Activated naive CD8-positive, alpha-beta T cell treated with anti-CD3 and anti-CD28 coated beads, Interleukin-2, amount 10 ng/mL, durations not matched to agents 7 days and 5 days (primary cell): ENCODE results near the gene PRND. TPM values are rescaled to one million over a fixed set of nuclear protein-coding genes. Genes with fewer than 3 reads are reported as not detected.
"Not testable (repeated sequence)": the region's sequence is repeated elsewhere in the genome, so short reads cannot be mapped to it uniquely, and the experiment has no call there.

ENCODE experiments used
- ATAC-seq: fragments of 150-1000 bp; cut with Tn5 transposase; one replicate; pipeline ENCODE4 v1.10.0; 2021; ENCODE audit warnings: low read depth, moderate library complexity
- POLR2A ChIA-PET: fragments of 350-600 bp; sonication (Branson Sonifier 250); formaldehyde crosslinking; loops from one replicate; lab custom pipeline; 2021; ENCODE audit warnings: antibody characterized with exemption; lab: Charles Lee
- DNase-seq: peaks from one replicate; pipeline ENCODE4 v3.0.0; 2021
- H3K27ac Mint-ChIP-seq: one replicate; pipeline ENCODE4 v1.8.0; 2022; ENCODE audit warnings: mild to moderate bottlenecking, mixed read lengths
- H3K27me3 Mint-ChIP-seq: one replicate; pipeline ENCODE4 v1.8.0; 2022; ENCODE audit warnings: mild to moderate bottlenecking, moderate library complexity, mixed read lengths
- H3K36me3 Mint-ChIP-seq: one replicate; pipeline ENCODE4 v1.8.0; 2021; ENCODE audit warnings: mild to moderate bottlenecking, mixed read lengths
- H3K4me1 Mint-ChIP-seq: one replicate; pipeline ENCODE4 v1.8.0; 2021; ENCODE audit warnings: mixed read lengths
- H3K4me3 Mint-ChIP-seq: one replicate; pipeline ENCODE4 v1.8.0; 2022; ENCODE audit warnings: mild to moderate bottlenecking, moderate library complexity, mixed read lengths
- H3K9me3 Mint-ChIP-seq: one replicate; pipeline ENCODE4 v1.8.0; 2021; ENCODE audit warnings: mixed read lengths
- total RNA-seq, 2 experiments: library from RNA; stranded (reverse); gene quantifications; one replicate each; pipeline ENCODE4 v1.2.3, GENCODE V29; 2021

PRND gene
- total RNA-seq, 2 experiments from 2014 or later: not detected

- Mint-ChIP-seq H3K9me3 (peaks cover 6% of the 10 kb centered on the region), H3K4me3 (no peak overlapping the region), H3K4me1 (peaks cover 9% of the 10 kb centered on the region), H3K27me3 (peaks cover 10% of the 10 kb centered on the region), H3K36me3 (peaks cover 5% of the 10 kb centered on the region), H3K27ac (no peak overlapping the region)
- DNase-seq (no peak), ATAC-seq (no peak)
- POLR2A ChIA-PET: no interaction called here
These were observed 8.3 kb upstream of the PRND start for GRCh38 chr20:4713401-4713800.

GRCh38 chr20:4714818-4715217, 6.9 kb upstream of the PRND start:
- ATAC-seq: no peak
- H3K27me3 Mint-ChIP-seq: peaks cover 10% of the 10 kb centered on the region
- no peak overlapping the region for H3K27ac Mint-ChIP-seq
- peaks cover 3% of the 10 kb centered on the region for H3K9me3 Mint-ChIP-seq
- peaks cover 9% of the 10 kb centered on the region for H3K4me1 Mint-ChIP-seq
- POLR2A ChIA-PET: no interaction called here
- peaks cover 5% of the 10 kb centered on the region for H3K36me3 Mint-ChIP-seq
- no peak for DNase-seq
- H3K4me3 Mint-ChIP-seq: no peak overlapping the region

DNA sequence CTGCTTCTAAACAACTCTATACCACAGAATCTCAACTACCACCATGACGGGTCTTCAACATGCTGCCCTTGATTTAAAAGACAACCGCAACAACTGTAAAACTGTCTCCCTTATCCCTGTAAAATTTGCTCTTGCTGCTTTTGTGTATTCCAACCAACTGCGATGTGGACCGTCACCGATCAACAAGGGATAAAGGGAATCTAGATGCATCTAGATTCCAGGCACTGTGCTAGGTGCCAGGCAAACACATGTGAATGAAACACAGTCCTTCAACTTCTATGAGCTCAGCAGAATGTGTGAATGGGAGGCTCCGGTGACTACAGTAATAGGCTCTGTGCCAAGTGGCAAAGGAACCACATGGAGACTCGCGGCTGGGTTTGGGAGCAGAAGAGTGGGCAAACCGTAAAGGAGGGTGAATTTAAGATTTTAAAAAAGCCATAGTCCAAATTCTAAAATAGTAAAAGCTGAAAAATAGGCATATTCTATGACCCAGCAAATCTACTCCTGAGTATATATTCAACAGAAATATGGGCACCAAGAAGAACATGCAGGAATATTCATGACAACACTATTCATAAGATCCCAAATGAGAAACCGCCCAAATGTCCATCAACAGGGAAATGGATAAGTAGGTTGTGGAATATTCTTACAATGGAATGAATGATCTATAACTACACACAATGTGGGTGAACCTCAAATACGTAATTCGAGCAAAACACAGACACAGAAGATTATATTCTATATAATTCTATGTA, 3.7 kb upstream of the PRND start:
- POLR2A ChIA-PET: no interaction called here
- DNase-seq (no peak), ATAC-seq (no peak)
- H3K4me1 Mint-ChIP-seq: peaks cover 8% of the 10 kb centered on the region
- no peak overlapping the region for H3K4me3 Mint-ChIP-seq
- peaks cover 5% of the 10 kb centered on the region for H3K36me3 Mint-ChIP-seq
- H3K27ac Mint-ChIP-seq: no peak overlapping the region
- H3K9me3 Mint-ChIP-seq: peaks cover 3% of the 10 kb centered on the region
- peaks cover 10% of the 10 kb centered on the region for H3K27me3 Mint-ChIP-seq

- Mint-ChIP-seq H3K36me3 (no peaks in the 10 kb centered on the region), H3K9me3 (no peaks in the 10 kb centered on the region), H3K4me1 (peaks cover 8% of the 10 kb centered on the region), H3K27ac (no peak overlapping the region), H3K4me3 (no peak overlapping the region), H3K27me3 (peaks cover 5% of the 10 kb centered on the region)
- POLR2A ChIA-PET: no interaction called here
- no peak for ATAC-seq
- DNase-seq: no peak
These were observed 2.5 kb upstream of the PRND start for GRCh38 chr20:4719190-4719589.

DNA sequence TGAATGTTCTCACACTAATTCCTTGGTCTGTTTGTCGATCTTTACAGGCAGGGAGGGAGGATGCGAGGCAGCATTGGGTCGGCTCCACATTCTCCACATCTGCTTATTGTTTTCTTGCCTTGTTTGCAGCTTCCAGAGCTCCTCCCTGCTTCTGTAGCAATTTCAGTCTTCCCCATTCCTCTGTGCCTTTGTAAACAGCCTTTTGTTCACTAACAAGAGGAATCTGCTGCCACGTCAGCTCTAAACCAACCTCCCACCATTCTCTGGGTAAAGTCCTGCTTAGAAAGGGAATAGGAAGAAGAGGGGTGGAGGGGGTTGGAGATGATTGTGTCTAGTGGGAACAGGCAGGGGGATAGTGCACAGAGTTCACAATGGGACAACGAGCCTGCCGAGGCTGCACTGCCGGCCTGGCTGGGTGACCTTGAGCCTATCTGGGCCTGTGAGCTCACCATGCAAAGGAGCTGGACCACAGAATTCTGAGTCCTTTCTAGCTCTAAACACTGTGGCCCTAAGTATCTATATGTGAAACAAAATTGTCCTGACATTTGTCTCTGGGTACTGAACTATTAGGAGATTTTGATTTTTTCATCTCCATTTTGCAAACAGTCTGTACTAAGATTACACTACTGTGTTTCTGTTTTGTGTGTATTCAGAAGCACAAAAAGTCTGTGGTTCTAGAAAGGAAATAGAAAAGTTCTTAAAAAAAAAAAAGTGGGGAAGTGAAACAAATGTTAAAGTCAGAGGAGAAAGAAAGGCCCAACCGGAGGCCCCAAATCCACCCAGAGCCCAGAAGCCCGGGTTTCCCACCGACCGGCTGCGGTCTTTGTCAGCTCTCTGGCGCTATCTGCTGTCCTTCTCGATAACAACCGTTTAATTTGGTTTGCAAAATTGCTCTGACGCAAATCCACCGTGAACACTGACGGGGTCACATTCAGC, 1.4 kb upstream of the PRND start:
- DNase-seq: peak; percentile 70
- Mint-ChIP-seq H3K27me3 (peaks cover 4% of the 10 kb centered on the region), H3K4me1 (peaks cover 8% of the 10 kb centered on the region), H3K36me3 (no peaks in the 10 kb centered on the region), H3K9me3 (no peaks in the 10 kb centered on the region), H3K27ac (no peak overlapping the region), H3K4me3 (peak overlapping the region; percentile 11)
- peak; percentile 83 for ATAC-seq
- POLR2A ChIA-PET: interaction anchor here (0.9 to 1.3 kb wide), 2 partner anchors 107 to 108 kb away, joined by 3 to 4 read pairs; no protein-coding TSS in a partner anchor

GRCh38 chr20:4720977-4721349, 746 bp upstream of the PRND start:
- H3K27ac Mint-ChIP-seq: peak overlapping the region; percentile 28

DNA sequence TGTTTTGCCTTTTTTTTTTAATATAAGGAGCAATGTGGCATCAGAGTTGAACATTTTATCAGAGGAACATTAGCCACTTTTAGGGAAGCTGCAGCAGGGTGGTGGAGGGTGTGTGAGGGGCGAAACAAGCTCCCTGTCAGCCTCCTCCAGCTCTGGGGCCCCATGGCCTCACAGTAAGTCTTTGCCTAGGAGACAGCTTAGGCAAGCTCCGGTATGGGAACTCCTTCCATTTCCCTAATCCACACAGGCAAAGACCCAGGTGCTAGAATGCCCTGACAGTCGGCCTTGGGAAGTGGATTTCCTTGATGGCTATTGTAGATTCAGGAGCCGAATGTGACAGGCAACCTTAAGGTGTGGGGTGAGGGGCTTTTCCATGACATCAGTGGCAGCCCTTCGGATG, 862 bp downstream of the PRND start:
- ATAC-seq: no peak
- Mint-ChIP-seq H3K27ac (no peak overlapping the region), H3K9me3 (no peaks in the 10 kb centered on the region), H3K4me3 (no peak overlapping the region), H3K36me3 (no peaks in the 10 kb centered on the region), H3K4me1 (peaks cover 15% of the 10 kb centered on the region), H3K27me3 (no peaks in the 10 kb centered on the region)
- DNase-seq: no peak
- POLR2A ChIA-PET: no interaction called here

More at GRCh38 chr20:4720977-4721349, 746 bp upstream of the PRND start:
- Mint-ChIP-seq H3K4me1 (peaks cover 8% of the 10 kb centered on the region), H3K4me3 (peak overlapping the region; percentile 9), H3K27me3 (peaks cover 2% of the 10 kb centered on the region), H3K36me3 (no peaks in the 10 kb centered on the region), H3K9me3 (no peaks in the 10 kb centered on the region)
- ATAC-seq (peak; percentile 24), DNase-seq (no peak)
- POLR2A ChIA-PET: interaction anchor here (1.3 kb wide), 1 partner anchor 108 kb away, joined by 3 read pairs; no protein-coding TSS in a partner anchor

DNA sequence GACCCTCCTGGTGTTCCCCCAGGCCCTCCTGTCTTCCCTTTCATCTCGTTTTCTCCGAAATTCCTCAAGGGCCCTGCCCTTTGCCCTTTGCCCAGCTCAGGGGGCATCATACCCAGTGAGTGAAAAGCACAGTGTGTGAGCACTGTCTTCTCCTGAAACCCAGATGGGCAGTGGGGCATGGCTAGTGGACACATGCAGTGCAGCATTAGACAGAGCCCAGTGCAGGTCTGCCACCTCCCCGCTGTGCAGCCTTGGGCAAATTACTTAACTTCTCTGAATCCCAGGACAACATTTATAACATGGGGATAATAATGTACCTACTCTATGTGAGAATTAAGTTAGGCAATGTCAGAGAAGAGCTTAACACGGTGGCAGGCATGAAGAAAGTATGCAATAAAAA, 1.3 kb downstream of the PRND start:
- H3K36me3 Mint-ChIP-seq: no peaks in the 10 kb centered on the region
- no peak overlapping the region for H3K27ac Mint-ChIP-seq
- H3K4me1 Mint-ChIP-seq: peaks cover 15% of the 10 kb centered on the region
- no peak for DNase-seq
- POLR2A ChIA-PET: no interaction called here
- H3K27me3 Mint-ChIP-seq: no peaks in the 10 kb centered on the region
- H3K4me3 Mint-ChIP-seq: no peak overlapping the region
- H3K9me3 Mint-ChIP-seq: no peaks in the 10 kb centered on the region
- no peak for ATAC-seq

- ATAC-seq, H3K36me3 Mint-ChIP-seq, H3K4me3 Mint-ChIP-seq, POLR2A ChIA-PET, DNase-seq, H3K27me3 Mint-ChIP-seq, H3K9me3 Mint-ChIP-seq, H3K27ac Mint-ChIP-seq: not testable (repeated sequence)
- peaks cover 15% of the 10 kb centered on the region for H3K4me1 Mint-ChIP-seq
These were observed 1.8 kb downstream of the PRND start for GRCh38 chr20:4723553-4723952.

DNA sequence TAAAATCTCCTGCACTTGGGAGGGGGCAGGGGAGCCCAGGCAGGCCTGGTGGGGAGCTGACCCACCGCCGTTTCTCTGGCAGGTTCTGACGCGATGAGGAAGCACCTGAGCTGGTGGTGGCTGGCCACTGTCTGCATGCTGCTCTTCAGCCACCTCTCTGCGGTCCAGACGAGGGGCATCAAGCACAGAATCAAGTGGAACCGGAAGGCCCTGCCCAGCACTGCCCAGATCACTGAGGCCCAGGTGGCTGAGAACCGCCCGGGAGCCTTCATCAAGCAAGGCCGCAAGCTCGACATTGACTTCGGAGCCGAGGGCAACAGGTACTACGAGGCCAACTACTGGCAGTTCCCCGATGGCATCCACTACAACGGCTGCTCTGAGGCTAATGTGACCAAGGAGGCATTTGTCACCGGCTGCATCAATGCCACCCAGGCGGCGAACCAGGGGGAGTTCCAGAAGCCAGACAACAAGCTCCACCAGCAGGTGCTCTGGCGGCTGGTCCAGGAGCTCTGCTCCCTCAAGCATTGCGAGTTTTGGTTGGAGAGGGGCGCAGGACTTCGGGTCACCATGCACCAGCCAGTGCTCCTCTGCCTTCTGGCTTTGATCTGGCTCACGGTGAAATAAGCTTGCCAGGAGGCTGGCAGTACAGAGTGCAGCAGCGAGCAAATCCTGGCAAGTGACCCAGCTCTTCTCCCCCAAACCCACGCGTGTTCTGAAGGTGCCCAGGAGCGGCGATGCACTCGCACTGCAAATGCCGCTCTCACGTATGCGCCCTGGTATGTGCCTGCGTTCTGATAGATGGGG, 3.0 kb downstream of the PRND start:
- POLR2A ChIA-PET: interaction anchor here (0.9 to 1.4 kb wide), 2 partner anchors 119 to 395 kb away, joined by 3 read pairs; partner anchors contain the start of gene PCNA
- peaks cover 15% of the 10 kb centered on the region for H3K4me1 Mint-ChIP-seq
- no peak overlapping the region for H3K27ac Mint-ChIP-seq
- ATAC-seq (no peak), DNase-seq (no peak)
- H3K9me3 Mint-ChIP-seq: no peaks in the 10 kb centered on the region
- H3K36me3 Mint-ChIP-seq: no peaks in the 10 kb centered on the region
- no peaks in the 10 kb centered on the region for H3K27me3 Mint-ChIP-seq
- no peak overlapping the region for H3K4me3 Mint-ChIP-seq

DNA sequence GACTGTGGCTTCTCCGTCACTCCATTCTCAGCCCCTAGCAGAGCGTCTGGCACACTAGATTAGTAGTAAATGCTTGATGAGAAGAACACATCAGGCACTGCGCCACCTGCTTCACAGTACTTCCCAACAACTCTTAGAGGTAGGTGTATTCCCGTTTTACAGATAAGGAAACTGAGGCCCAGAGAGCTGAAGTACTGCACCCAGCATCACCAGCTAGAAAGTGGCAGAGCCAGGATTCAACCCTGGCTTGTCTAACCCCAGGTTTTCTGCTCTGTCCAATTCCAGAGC, 3.5 kb downstream of the PRND start:
- peaks cover 14% of the 10 kb centered on the region for H3K4me1 Mint-ChIP-seq
- H3K9me3 Mint-ChIP-seq: no peaks in the 10 kb centered on the region
- no peak for DNase-seq
- no peaks in the 10 kb centered on the region for H3K27me3 Mint-ChIP-seq
- no peak overlapping the region for H3K4me3 Mint-ChIP-seq
- POLR2A ChIA-PET: interaction anchor here (0.7 to 1.4 kb wide), 3 partner anchors 119 to 959 kb away, joined by 3 read pairs; partner anchors contain the start of gene PCNA
- H3K36me3 Mint-ChIP-seq: no peaks in the 10 kb centered on the region
- no peak for ATAC-seq
- no peak overlapping the region for H3K27ac Mint-ChIP-seq

GRCh38 chr20:4726710-4727397, 5.1 kb downstream of the PRND start:
- POLR2A ChIA-PET: interaction anchor here (1.4 kb wide), 1 partner anchor 30 kb away, joined by 3 read pairs; no protein-coding TSS in a partner anchor
- H3K27me3 Mint-ChIP-seq: peaks cover 8% of the 10 kb centered on the region
- H3K27ac Mint-ChIP-seq: peak overlapping the region; percentile 25
- peak overlapping the region; percentile 44 for H3K4me3 Mint-ChIP-seq
- ATAC-seq (peak; percentile 70), DNase-seq (no peak)
- no peaks in the 10 kb centered on the region for H3K36me3 Mint-ChIP-seq
- no peaks in the 10 kb centered on the region for H3K9me3 Mint-ChIP-seq
- H3K4me1 Mint-ChIP-seq: peaks cover 7% of the 10 kb centered on the region
